ENCODE measurements around the gene DCAF10. TPM values are rescaled to one million over a fixed set of nuclear protein-coding genes. Genes with fewer than 3 reads are reported as not detected.
A peak's percentile ranks its signal among the peaks of the same experiment; 100 is the strongest.

The DCAF10 gene
- total RNA-seq, 4 donors from 2014 or later, result 23.4 to 84.2 (median 32.8) TPM

DNA sequence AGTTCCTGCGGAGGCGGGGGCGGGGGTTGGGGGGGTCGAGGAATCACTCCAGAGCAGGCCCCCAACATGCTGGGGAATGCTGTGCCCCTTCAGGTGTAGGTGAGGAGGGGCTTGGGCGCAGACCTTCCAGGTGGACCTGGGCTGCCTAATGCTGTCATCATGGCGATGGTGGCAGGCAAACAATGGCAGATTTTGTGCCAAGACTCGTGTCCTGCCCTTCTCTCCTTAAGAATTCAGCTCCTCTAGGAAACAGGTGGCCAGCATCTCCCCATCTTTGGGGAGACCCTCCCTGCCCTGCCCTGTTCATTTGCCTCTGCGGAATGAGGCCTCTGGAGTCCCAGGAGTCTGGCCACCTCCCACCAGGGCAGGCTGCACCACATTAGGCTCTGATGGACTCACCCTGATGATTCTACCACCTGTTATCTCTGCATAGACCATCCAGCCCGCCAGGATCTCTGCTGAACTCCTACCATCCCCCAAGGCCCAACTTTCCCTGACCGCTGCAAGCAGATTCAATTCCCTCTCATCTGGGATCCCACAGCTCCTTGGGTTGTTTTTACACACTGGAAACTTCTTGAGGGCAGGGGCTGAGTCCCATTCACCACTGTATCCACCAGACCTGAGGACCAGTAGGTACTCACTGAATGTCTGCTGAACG lies 114.2 kb downstream of the DCAF10 start:
- H3K36me3 ChIP-seq, result peaks cover 0 to 15% (median 0%) of the 10 kb centered on the region in 3 donors
- H3K27me3 ChIP-seq, result no peaks in the 10 kb centered on the region
- no peaks in the 10 kb centered on the region for H3K9me3 ChIP-seq
- TF ChIP-seq, protein P1, sequence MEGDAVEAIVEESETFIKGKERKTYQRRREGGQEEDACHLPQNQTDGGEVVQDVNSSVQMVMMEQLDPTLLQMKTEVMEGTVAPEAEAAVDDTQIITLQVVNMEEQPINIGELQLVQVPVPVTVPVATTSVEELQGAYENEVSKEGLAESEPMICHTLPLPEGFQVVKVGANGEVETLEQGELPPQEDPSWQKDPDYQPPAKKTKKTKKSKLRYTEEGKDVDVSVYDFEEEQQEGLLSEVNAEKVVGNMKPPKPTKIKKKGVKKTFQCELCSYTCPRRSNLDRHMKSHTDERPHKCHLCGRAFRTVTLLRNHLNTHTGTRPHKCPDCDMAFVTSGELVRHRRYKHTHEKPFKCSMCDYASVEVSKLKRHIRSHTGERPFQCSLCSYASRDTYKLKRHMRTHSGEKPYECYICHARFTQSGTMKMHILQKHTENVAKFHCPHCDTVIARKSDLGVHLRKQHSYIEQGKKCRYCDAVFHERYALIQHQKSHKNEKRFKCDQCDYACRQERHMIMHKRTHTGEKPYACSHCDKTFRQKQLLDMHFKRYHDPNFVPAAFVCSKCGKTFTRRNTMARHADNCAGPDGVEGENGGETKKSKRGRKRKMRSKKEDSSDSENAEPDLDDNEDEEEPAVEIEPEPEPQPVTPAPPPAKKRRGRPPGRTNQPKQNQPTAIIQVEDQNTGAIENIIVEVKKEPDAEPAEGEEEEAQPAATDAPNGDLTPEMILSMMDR (IDR thresholded peaks at IDR 0.05), result no peak
- no peak for TF ChIP-seq POLR2A (IDR thresholded peaks at IDR 0.05)
- H3K4me1 ChIP-seq, result no peaks in the 10 kb centered on the region
- peak in 1 of 3 donors; percentile 39 for DNase-seq
- no peak overlapping the region for H3K4me3 ChIP-seq
- H3K27ac ChIP-seq, result no peak overlapping the region

DNA sequence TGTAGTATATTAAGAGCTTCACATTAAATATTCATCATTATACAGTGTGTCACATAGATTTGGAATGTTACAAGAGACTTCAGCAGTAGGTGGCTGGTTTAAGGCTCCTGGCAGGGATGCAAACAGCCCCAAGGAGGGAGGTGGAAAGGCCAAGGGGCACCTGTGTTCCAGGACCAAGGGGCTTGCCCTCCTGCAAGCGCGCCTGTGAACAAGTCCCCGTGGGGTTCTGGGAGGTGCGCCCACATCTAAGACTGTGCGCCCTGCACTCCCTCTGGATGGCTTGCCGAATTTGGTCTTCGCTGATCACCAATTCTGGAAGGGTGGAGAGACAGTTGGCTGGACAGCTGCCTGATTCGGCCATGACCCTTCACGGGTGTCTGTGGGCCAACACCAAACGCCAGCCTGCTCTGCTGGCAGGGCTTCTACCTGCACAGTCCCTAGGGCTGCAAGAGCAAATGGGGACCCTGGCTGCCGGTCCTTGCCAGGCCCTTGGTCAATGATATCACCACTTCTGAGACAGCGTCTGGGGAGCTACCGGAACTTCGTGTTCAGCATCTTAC lies 115.4 kb downstream of the DCAF10 start:
- H3K9me3 ChIP-seq, result no peaks in the 10 kb centered on the region
- H3K36me3 ChIP-seq, result peaks cover 0 to 15% (median 0%) of the 10 kb centered on the region in 3 donors
- H3K4me1 ChIP-seq, result no peaks in the 10 kb centered on the region
- H3K27ac ChIP-seq, result no peak overlapping the region
- no peaks in the 10 kb centered on the region for H3K27me3 ChIP-seq
- no peak for TF ChIP-seq POLR2A (IDR thresholded peaks at IDR 0.05)
- TF ChIP-seq, protein P1 (IDR thresholded peaks at IDR 0.05), result no peak
- H3K4me3 ChIP-seq, result no peak overlapping the region
- DNase-seq, result peak in 1 of 3 donors; percentile 37

DNA sequence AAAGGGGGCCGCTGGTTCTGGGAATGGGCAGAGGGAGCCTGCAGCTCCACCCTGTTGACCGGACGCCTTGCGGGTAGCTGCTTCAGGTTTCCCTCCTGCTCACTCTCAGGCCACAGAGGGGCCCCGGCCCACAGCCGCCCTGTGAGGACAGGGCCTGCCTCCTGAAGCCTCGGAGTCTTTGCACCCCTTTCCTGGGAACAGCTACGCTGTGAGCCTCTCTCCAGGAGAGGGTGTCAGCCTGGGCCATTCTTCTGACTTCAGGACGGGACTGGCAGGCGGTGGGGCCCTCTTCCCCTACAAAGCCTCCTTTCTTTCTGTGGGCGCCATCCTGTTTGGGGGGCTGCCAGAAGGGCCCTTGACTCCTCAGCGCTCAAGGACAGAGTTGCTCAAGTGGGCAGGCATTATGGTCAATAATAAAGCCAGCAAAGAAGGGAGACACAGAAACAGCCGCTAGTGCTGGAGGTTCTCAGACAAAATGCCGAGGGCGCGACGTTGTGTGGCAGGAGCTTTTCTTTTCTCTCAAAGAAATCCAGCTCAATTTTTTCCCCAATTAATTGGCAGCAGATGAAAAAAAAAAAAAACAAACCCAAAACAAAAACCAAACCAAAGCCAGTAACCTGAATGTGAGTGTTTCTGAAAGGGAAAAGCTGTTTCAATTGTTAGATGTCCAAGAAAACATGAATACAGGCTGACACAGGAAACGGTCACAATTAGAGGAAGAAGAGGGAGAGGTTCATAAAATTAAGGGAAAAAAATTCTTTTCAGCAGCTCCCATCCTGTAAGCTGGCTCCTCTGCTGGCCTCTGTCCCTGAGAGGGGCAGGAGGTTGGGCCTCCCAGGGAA lies 116.1 kb downstream of the DCAF10 start:
- Histone ChIP-seq H3K4me3 (no peak overlapping the region), H3K9me3 (no peaks in the 10 kb centered on the region), H3K27me3 (no peaks in the 10 kb centered on the region), H3K27ac (no peak overlapping the region), H3K4me1 (no peaks in the 10 kb centered on the region), H3K36me3 (peaks cover 0 to 15% (median 0%) of the 10 kb centered on the region in 3 donors)
- TF ChIP-seq, protein P1 (IDR thresholded peaks at IDR 0.05), result no peak
- TF ChIP-seq POLR2A (IDR thresholded peaks at IDR 0.05), result no peak
- no peak for DNase-seq

Other genes with a start within 250 kb of the DCAF10 start
- 10 to 100 TPM in 1 of 4 donors, 1 to 10 TPM in 3; 1.6 to 12.4 (median 4.2) TPM for gene FBXO10, start 224.4 kb upstream of the DCAF10 start, total RNA-seq
- gene TOMM5, start 208.2 kb upstream of the DCAF10 start, total RNA-seq, result 100 to 1,000 TPM in 2 of 4 donors, 10 to 100 TPM in 2; 26.9 to 116 (median 77.0) TPM
- gene FRMPD1, start 149.8 kb upstream of the DCAF10 start, total RNA-seq, result under 1 TPM in 1 of 4 donors, not detected in 3; 0.40 TPM
- gene TRMT10B, start 47.0 kb upstream of the DCAF10 start, total RNA-seq, result 10 to 100 TPM in 3 of 4 donors, 1 to 10 TPM in 1; 3.3 to 33.0 (median 16.1) TPM
- 10 to 100 TPM; 32.0 to 63.5 (median 44.7) TPM for gene EXOSC3, start 15.7 kb upstream of the DCAF10 start, total RNA-seq
- 10 to 100 TPM; 32.2 to 67.8 (median 57.8) TPM for gene SLC25A51, start 103.3 kb downstream of the DCAF10 start, total RNA-seq

All from Peyer's patch (tissue), 4 donors.